ENCODE results near the gene BMI1.

Gene BMI1

GRCh38 chr10:22332116-22332692, 11.3 kb downstream of the BMI1 start:
- H3K27me3 ChIP-seq (replicated peaks; ENCODE audit: control insufficient read depth, insufficient read depth, low read length): peaks cover 2% of the 10 kb centered on the region; the same call in 1 of the 2 replicates
- no peak for TF ChIP-seq CTCF (IDR thresholded peaks at IDR 0.05; ENCODE audit: insufficient read depth, low read length, poor library complexity, severe bottlenecking)
- no peak overlapping the region for H3K4me3 ChIP-seq (replicated peaks; ENCODE audit: low read depth, low read length)

GRCh38 chr10:22333167-22333974, 12.5 kb downstream of the BMI1 start:
- no peak overlapping the region; the same call in 1 of the 2 replicates for H3K4me3 ChIP-seq (replicated peaks; ENCODE audit: low read depth, low read length)
- no peak for DNase-seq (ENCODE audit: extremely low read depth, insufficient read length)
- peaks cover 2% of the 10 kb centered on the region for H3K27me3 ChIP-seq (replicated peaks; ENCODE audit: control insufficient read depth, insufficient read depth, low read length)
- TF ChIP-seq CTCF (IDR thresholded peaks at IDR 0.05; ENCODE audit: insufficient read depth, low read length, poor library complexity, severe bottlenecking): no peak
- H3K36me3 ChIP-seq (ENCODE audit: control insufficient read depth, insufficient read depth, low read length): no peaks in the 10 kb centered on the region

More at GRCh38 chr10:22332116-22332692, 11.3 kb downstream of the BMI1 start:
- no peaks in the 10 kb centered on the region for H3K36me3 ChIP-seq (ENCODE audit: control insufficient read depth, insufficient read depth, low read length)
- DNase-seq (ENCODE audit: extremely low read depth, insufficient read length): no peak

GRCh38 chr10:22333975-22334282, 13.0 kb downstream of the BMI1 start:
- H3K36me3 ChIP-seq (ENCODE audit: control insufficient read depth, insufficient read depth, low read length): no peaks in the 10 kb centered on the region
- H3K27me3 ChIP-seq (replicated peaks; ENCODE audit: control insufficient read depth, insufficient read depth, low read length): peaks cover 2% of the 10 kb centered on the region
- DNase-seq (ENCODE audit: extremely low read depth, insufficient read length): no peak
- H3K4me3 ChIP-seq (replicated peaks; ENCODE audit: low read depth, low read length): no peak overlapping the region
- TF ChIP-seq CTCF (IDR thresholded peaks at IDR 0.05; ENCODE audit: insufficient read depth, low read length, poor library complexity, severe bottlenecking): no peak

GRCh38 chr10:22334414-22335172, 13.7 kb downstream of the BMI1 start:
- DNase-seq (ENCODE audit: extremely low read depth, insufficient read length): no peak
- Histone ChIP-seq H3K36me3 (ENCODE audit: control insufficient read depth, insufficient read depth, low read length) (no peaks in the 10 kb centered on the region), H3K4me3 (replicated peaks; ENCODE audit: low read depth, low read length) (peak overlapping the region; percentile 61), H3K27me3 (replicated peaks; ENCODE audit: control insufficient read depth, insufficient read depth, low read length) (peaks cover 2% of the 10 kb centered on the region)
- no peak for TF ChIP-seq CTCF (IDR thresholded peaks at IDR 0.05; ENCODE audit: insufficient read depth, low read length, poor library complexity, severe bottlenecking)

- H3K27me3 ChIP-seq (replicated peaks; ENCODE audit: control insufficient read depth, insufficient read depth, low read length): peaks cover 2% of the 10 kb centered on the region
- no peaks in the 10 kb centered on the region for H3K36me3 ChIP-seq (ENCODE audit: control insufficient read depth, insufficient read depth, low read length)
- peak; percentile 69 for DNase-seq (ENCODE audit: extremely low read depth, insufficient read length)
- H3K4me3 ChIP-seq (replicated peaks; ENCODE audit: low read depth, low read length): peak overlapping the region; percentile 61
- no peak for TF ChIP-seq CTCF (IDR thresholded peaks at IDR 0.05; ENCODE audit: insufficient read depth, low read length, poor library complexity, severe bottlenecking)
Observed at GRCh38 chr10:22335173-22335933, 14.5 kb downstream of the BMI1 start.
